Articular chondrocyte of knee joint (primary cell): ENCODE results near the gene CCDC14. TPM values are rescaled to one million over a fixed set of nuclear protein-coding genes. Genes with fewer than 3 reads are reported as not detected.

Experiments
- total RNA-seq: library from RNA; depleted of rRNA; stranded (reverse); fragments of >200 nt; gene quantifications from 2 replicates; pipeline ENCODE4 v1.2.3, GENCODE V29; 2012

The CCDC14 gene
- total RNA-seq: 59.8 and 71.9 TPM in 2 replicates

GRCh38 chr3:123960781-123961507, at the start of gene CCDC14:
CCDC14 (minus strand) TSS chr3:123961229; CDS start chr3:123961173, 56 bp downstream.

GRCh38 chr3:123991730-123992588, 30.9 kb upstream of the CCDC14 start, which contains the start of gene ROPN1:
ROPN1 (minus strand) TSS chr3:123992124; CDS start chr3:123980481, 11,643 bp downstream.

GRCh38 chr3:123884203-123884831, 76.7 kb downstream of the CCDC14 start, which contains the start of gene MYLK:
MYLK (minus strand) TSS chr3:123884332; CDS start chr3:123793841, 90,491 bp downstream.

Other genes starting within 250 kb of the CCDC14 start
- gene MYLK, start 76.9 kb downstream of the CCDC14 start, total RNA-seq: 290 and 324 TPM in 2 replicates
- 0.22 TPM in 1 of 2 replicates, not detected in the other for gene ROPN1, start 30.9 kb upstream of the CCDC14 start, total RNA-seq
- 29.4 and 37.4 TPM in 2 replicates for gene KALRN, start 72.1 kb upstream of the CCDC14 start, total RNA-seq